Measurements from ENCODE around the gene MYLK.
"Not testable (repeated sequence)": the region's sequence is repeated elsewhere in the genome, so short reads cannot be mapped to it uniquely, and the experiment has no call there.

The MYLK gene

DNA sequence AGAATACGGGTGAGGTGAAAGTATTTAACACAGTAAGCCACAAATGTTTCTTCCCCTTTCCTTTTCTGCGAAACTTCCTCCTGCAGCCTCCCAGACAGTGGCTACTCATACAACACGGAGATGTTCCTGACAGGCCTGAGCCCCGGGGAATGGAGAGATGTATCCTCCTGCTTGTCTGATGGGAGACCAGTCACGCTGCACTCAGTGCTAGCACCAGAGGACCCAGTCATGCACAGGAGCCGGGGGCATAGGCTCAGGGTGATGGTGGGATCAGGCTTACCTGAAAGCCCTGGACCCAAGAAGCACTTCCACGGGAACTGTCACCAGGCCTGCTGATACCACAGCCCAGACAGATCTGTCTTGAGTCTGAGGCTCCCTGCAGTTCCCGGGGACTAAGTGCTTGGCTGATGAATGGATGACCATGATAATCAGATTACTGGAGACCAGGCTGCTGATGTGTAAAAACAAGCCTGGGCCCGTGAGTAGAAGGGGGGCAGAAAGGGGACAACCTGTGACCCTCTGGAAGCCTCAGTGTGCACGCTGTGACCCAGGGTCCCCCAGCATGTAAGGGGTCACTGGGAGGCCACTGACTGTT is 162.9 kb downstream of the MYLK start:
- DNase-seq, result not testable (repeated sequence)

DNA sequence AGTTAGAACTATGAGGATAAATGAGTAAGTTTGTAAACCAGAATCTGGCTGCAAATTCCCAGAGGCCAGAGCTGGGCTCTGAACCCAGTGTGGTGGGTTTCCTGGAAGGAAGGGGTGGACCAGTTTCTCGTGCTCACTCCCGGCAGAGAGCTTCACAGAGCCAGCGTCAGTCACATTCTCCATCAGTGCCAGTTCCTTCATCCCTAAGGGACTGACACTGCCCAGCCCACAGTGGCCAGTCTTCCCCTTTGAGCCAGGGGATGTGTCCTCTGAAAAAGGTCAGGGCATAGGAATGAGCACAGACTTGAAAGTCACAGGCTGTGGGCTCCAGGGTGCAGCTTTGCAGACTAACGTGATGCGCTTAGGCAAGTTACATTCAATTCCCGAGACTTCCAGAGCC is 163.5 kb downstream of the MYLK start:
- DNase-seq, result no peak

DNA sequence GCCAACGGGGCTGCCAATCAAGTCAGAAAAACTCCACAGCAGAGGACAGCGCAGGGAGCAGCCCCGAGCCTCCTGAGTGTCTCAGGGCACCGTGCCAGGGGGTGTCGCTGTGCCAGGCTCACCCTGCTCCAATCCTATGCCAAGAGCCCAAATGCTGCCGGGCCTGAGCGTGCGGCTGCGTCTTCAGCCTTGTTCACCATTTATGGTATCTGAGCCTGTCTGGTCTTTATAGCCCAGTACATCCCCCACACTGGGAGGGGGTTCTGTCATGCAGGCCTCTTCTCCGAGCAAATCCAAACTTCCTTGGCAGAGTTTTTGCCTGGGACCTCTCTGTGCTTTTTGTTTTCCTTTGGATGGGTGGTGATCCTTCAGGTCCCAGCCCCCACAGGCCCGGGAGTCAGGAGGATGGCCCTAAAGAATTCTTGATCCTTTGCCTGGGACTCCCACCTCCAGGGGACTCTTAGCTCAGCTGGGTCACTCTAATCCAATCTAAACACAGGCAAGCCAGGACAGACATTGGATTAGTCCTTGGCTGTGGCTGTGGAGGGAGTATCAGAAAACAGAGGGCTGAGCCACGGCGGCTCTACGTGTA is 164.2 kb downstream of the MYLK start:
- peak; percentile 56 for DNase-seq

DNA sequence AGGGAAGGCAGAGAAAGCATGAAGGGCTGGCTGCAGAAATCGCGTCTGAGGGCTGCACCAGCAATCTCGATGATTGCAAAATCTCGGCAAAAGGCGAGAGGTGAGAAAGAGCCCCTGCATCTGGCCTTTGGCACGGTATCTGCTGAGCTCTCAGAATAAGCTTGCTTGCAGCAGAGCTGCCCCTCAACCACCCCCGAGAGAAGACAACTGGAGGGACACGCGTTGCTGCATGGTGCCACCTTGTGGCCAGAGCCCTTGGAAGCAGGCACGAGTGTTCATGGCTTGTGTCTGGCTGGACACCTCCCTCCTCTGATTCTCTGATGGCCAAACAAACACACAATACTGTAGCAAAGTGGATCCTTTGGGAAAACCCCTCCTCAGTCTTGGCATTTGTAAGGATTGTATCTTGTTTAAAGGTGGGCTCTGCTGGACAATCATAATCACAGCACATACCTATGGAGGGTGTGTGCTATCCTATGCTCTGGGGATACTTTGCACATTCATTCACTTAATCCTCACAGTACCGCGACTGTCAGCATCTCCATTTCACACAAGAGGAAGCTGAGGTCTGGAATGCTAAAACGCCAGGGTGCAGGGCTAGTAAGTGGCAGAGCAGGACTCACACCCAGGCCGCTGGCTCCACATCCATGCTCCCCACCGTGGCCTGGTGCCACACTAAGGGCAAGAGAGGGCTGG is 164.9 kb downstream of the MYLK start:
- peak; percentile 87 for DNase-seq

DNA sequence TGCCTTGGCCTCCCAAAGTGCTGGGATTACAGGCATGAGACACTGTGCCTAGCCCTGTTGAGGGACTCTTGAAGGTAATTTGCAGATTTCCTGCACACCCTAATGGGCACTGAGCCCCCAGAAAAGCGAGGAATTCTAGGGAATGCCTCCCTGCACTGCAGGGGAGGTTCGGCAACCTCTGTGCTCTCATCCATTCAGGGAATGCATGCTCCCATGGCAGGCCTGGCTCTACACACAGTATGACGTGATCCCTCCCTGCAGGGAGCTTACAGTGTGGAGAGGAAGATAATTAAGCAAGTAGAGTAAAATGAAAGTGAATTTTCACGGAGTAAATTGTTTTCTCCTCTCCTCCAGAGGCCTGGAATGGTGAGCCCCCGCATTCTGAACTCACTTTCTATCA is 166.0 kb downstream of the MYLK start:
- DNase-seq, result peak; percentile 51

DNA sequence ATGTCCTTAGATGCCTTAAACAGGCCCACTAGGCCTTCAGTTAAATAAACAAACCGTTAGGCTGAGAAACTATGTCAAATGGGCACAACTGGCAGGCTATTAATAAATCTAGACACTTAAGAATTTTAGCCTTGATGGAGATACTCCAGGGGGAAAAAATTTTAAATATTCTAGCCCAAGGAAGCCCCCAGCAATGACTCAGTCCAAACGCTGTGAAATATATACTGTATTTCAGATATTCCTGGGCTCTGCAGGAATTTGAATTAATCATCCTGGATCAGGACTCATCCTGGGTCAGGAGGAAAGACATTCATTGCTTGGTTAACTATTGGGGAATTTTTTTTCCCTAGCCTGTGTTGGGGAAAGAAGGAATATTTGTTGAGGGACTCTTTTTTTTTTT is 166.7 kb downstream of the MYLK start:
- DNase-seq, result peak; percentile 96

DNA sequence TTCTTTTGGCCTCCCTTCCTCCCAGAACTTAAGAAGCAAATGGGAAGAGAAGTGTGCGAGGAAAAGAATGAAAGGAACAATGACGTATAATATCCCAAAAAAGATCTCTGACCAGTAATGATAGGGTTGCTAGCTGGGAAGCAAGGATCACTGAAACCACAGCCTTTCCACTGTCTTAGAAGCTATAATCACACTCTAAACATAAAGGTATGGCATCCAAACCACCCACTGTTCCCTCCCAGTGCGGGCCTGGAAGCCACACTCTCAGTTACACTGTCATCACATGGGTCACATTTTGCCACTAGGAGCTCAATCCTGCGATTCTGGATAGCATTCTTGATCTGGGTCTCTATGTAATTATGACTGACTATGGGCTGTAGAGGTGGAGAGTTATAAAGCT is 167.7 kb downstream of the MYLK start:
- DNase-seq, result peak; percentile 65

DNA sequence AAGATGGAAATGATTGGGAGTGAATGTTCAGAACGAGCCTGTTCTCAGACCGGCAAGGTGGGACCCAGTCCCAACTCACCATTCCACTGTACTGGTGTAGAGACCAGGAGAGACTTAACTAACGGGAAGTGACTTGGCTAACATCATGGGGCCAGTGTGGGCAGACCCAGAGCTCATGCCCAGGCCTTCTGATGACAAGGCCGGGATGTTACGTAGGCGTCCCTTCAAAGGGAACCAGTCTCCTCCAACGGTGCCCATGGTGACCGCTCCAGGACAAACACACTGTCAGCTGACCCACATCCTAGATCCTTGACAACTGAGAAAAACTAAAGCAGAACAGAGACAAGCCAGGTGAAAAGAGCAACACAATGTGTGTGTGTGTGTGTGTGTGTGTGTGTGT is 170.9 kb downstream of the MYLK start:
- no peak for DNase-seq

DNA sequence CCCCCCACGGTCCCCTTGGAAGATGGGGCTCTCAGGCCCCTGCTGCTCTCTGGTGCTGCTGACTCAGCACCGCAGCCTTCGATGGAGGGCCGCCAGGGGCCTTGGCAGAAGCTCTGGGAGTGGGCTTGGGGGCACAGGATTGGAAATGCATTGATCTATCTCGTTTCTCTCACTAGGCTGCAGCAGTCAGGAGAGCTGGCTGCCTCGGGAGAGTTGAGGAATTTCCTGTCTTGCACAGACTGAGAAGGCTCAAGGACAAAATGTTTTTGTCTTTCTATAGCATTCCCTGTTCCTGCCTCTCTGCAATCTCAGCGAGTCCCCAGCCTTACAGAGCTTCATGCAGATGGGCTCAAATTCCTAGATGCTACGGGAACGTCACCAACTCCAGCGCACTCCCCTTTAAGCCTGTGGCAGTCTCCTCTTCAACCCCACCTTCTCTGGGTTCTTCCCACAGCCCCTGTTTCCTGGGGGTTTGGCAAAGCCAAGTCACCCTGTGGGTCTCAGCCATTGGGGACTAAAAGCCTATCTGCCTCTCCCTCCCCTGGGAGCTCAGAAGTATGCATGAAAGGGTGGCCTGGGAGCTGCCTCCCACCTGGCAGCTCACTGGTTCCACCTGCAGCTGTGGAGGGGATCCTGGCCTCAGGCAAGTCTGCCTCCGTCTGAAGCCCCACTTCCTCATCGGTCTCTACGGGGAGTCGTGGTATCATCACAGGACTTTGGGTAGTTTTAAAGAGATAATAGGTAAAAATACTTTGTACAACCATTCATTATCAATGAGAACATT is 171.9 kb downstream of the MYLK start:
- peak; percentile 68 for DNase-seq

DNA sequence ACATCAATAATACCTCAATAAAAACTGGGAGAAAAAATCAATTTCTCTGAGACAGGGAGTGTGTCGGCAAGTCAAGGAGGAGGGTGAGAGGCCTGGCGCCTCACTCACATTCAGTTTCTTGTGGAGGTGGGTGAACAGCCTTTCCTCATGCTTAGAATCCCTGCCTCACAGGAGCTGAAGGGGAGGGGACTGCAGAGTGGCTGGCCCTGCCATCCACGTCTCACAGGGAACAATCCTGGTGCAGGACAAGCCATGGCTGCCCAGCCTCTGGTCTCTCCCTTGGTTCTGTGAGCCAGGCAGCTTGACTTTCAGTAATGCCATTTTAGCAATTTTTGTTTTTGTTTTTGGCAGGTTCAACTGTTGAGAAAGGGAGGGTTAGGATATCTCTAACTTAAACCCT is 172.8 kb downstream of the MYLK start:
- no peak for DNase-seq

DNA sequence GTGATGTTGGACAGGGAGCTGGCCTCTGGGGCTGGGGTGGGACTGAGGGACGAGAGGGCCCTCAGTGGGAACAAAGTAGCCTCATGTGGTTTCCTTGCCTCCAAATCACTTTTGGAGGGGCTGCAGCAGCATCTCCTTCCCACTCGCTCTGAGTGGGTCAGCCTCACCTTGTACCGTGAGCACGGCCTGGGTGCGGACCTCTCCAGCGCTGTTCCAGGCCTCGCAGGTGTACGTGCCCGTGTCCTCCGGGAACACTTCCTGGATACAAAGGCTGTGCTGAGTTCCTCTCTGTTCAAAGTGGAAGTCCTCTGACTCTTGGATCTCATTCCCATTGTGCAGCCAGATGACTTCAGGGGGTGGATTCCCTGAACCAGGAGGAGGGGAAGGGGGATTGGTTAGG is 175.6 kb downstream of the MYLK start:
- DNase-seq, result no peak

DNA sequence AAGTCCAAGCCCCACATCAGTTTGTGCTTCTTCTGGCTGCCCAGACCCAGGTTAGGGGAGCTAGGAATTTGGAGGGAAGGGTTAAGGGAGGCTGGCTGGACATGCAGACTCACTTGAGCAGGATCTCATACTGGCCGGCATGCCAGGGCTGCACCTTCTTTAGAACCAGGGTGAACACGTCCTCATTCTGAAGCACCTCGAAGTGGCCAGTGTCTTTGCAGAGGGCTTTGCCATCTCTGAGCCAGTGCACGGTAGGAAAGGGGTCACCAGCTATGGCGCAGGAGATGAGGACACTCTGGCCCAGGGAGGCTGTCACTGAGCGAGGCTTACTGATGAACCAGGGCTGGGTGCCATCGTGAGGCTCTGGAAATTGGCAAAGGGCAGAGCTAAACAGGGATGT is 176.5 kb downstream of the MYLK start:
- DNase-seq, result not testable (repeated sequence)

DNA sequence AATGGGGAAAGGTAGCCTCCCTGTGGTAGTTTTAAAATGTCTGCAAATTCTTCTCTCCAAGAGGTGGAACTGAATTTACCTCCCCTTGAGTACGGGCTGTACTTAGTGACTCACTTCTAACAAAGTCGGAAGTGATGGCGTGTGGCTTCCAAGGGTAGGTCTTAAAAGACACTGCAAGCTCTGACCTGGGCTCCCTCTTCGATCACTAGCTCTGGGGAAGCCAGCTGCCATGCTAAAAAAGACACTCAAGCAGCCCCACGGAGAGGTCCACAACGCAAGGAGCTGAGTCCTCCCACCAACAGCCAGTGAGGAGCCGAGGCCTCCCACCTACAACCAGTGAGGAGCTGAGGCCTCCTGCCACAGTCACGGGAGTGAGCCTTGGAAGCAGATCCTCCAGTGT is 177.3 kb downstream of the MYLK start:
- DNase-seq, result no peak

DNA sequence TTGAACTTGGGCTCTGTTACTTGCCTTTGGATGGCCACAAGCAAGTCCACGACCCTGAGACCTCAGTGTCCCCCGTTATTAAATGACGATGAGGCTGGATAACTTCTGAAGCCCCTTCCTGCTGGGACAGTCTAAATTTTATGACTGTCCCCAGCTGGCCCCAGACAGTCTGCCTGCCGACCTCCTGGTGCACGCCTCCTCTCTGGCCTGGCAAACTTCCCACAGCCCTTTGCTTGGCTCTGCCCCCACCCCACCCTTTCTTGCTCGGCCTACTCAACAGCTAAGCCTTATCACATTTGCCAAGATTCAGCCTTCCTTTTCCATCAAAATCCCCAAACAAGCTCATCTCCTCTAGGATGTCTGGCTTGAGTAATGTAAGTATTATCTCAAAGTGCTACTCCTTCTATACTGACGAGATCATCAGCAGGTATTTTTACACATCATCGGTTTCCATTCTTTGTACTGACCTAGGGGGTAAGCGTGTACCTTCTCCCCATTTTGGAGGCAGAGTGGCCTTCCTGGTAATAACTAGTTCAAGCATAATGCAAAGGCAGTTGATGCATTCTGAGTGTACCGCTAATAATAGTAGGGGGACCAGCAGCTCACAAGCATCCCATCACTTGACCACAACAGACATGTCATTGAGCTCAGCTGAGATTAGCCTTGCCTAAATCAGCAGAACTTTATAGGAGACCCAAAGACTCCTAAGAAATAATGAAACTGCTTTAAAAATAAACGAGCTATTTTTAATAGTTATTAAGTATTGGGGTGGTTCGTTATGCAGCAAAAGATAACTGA is 178.4 kb downstream of the MYLK start:
- DNase-seq, result no peak

DNA sequence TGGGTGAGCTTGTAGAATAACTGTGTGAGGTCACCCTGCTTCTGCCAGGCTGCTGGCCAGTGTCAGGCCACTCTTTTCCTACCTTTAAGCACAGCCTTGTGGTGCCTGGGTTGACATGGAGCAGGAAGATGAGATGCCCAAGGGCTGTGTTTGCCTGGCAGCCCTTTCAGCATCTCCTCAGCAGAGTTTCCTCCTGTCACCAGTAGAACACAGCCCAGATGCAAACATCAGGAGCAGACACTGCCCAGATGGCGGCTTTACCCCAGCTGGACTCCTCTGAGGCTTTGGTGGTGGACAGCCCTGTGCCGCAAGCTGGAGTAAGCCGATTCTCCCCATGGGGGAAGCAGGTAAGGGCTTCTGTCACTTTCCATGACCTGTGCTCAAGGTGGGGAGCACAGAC is 180.5 kb downstream of the MYLK start:
- DNase-seq, result not testable (repeated sequence)

DNA sequence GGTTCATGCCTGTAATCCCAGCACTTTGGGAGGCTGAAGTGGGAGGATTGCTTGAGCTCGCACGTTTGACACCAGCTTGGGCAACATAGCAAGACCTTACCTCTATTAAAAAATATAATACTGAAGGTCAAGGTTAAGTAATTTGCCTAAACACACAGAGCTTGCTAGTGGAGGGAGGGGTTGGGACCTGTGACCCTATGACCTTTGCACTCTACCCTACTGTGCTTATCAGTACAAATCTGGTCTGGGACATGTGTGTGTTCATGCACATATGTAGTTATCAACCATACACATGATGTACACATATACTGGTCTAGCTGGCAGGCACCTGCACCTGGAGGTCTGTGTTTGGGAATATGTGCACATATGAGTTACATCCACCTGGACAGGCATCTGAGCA is 181.4 kb downstream of the MYLK start:
- no peak for DNase-seq

DNA sequence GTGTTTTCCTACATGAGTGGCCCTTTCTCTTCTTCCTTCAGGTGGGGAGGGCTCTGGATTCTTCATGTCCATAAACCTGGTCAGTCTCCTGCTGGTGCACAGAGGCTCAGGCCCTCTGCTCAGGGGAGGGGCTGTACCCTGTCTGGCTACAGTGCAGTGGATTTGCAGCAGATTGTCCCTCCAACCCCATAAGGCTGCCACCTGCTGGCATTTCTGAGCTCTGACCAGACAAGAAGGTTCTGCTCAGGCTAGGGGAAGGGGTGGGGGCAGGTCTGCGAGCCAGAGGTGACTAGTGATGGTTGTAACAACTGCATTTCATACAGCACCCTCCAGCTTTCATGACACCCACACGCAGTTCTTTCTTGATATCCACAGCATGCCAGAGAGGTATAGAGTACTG is 182.1 kb downstream of the MYLK start:
- DNase-seq, result peak; percentile 84

DNA sequence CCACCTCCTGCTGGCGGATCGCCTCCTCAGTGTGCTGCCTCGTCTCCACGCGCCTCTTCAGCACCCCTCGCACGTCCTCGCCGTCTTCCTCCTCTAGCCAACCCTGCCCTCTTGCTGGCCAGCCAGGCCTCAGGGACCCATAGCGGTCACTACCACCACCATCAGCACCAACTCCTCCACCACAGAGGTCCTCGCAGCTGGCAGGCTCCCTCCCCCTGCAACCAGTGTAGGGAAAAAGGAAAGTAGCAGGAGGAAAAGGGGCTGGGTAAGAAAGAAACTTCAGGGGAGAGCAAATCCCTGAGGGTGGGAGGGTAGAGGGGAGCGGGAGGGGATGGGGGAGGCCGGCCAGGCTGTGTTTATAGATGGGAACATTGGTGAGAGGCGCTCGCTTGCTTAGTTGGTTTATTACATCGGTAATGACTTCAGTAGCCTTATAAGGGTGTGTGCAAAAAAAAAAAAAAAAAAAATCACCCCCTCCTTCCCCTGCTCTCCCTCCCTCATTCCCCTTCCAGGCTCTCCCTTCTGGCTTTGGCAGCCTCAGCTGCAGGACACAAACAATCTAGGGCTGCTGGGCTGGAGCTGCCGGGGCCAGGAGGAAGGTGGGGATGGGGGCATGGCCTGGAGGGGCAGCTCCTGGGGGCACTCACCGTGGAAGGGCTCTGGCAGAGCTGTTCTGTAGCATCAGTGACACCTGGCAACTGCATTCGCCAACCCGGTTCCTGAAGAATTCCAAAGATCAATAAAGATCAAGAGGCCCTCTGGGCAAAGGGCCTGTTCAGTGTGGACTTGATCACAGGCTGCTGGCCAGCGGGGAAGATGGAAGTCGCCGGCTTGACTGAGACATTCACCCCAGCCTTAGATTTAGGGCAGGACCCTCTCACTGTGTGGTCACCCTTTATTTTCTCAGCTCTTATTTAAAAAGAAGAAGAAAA is 183.1 kb downstream of the MYLK start:
- DNase-seq, result peak; percentile 33

DNA sequence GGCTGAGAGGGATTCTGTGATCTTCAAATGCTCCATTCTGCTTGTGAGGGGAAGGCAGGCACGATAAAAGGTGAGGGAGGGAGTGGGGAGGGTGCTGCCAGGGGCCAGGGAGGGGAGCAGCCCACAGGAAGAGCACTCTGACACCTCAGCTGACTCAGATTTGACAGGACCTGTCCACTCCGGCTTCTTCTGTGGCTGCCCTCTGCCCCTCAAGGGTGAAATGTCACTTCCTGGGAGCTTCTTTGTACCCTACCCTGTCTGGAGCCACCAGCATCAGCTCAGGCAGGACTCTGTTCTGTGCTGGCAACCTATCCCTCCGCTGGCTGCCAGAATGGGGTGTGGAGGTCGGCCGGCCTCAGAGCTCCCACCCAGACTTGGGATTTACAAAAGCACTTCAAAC is 185.3 kb downstream of the MYLK start:
- DNase-seq, result no peak

DNA sequence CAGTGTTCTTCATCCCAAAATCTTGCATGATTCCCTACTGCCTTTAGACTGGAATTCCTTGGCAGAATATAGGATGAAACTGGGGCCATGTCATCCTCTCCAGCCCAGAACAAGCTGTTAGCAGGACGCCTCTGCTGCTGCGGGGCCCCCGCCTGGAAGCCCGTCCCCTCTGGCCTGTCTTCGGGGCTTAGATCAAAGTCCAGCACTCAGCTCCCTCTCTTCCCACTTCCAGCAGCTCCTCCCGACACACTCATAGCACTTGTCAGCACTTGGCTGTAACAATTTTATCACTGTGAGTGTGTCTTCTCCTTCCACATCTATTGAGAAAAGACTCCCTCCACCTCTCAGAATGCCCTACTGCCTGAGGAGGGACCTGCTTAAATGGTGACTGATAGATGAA is 187.3 kb downstream of the MYLK start:
- DNase-seq, result peak; percentile 30

All from fibroblast of skin of back (primary cell).